GM13976 (cell line): ENCODE data around the gene MYH7.
"Not testable (repeated sequence)": the region's sequence is repeated elsewhere in the genome, so short reads cannot be mapped to it uniquely, and the experiment has no call there.

Experiments used
- DNase-seq: peaks from one replicate; pipeline ENCODE4 v3.0.0; 2012; ENCODE audit warnings: low spot score
- in situ Hi-C: fragments of 300-500 bp; cut with MboI; formaldehyde crosslinking; loops from one replicate; pipeline ENCODE4 v1.12.0; 2022; ENCODE audit warnings: low sequenced_read_pairs, mixed read lengths, inconsistent platforms; ENCODE audit not compliant: unreplicated experiment
- TF ChIP-seq, protein P1 (sequence below): IDR thresholded peaks from 2 replicates; pipeline ENCODE4 v1.5.1; 2012; ENCODE audit warnings: borderline replicate concordance, mild to moderate bottlenecking; ENCODE audit not compliant: insufficient read depth; ENCODE audit errors: extremely low read depth, missing control alignments, control extremely low read depth

The MYH7 gene

DNA sequence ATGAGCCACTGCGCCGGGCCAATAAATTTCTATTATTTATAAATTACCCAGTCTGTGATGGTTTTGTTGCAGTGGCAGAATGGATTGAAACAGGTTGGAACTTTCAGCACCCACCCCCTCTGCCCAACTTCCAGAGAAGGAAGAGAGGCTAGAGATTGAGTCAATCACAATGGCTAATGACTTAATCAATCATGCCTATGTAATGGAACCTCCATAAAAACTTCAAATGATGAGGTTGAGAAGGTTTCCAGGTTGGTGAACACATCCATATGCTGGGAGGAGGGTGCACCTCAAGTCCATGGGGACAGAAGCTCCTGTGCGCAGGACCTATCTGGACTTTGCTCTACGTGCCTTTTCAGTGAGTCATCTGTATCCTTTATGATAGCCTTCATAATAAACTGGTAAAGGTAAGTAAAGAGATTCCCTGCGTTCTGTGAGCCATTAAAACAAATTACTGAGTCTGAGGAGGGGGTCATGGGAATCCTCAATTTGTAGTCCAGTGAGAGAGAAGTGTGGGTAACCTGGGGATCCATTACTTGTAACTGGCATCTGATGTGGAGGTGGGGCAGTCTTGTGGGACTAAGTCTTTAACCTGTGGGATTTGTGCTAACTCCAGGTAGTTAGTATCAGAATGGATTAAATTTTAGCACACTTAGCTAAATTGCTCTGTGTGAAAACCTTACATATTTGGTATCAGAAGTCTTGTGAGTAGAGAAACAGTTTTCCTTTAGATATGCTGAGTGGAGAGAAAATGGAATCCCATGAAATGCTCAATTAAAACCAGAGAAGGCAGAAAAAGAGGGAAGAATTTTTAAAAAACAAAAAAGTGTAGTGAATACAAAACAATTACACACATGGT, 22.4 kb upstream of the MYH7 start:
- no peak for DNase-seq
- TF ChIP-seq, protein P1, sequence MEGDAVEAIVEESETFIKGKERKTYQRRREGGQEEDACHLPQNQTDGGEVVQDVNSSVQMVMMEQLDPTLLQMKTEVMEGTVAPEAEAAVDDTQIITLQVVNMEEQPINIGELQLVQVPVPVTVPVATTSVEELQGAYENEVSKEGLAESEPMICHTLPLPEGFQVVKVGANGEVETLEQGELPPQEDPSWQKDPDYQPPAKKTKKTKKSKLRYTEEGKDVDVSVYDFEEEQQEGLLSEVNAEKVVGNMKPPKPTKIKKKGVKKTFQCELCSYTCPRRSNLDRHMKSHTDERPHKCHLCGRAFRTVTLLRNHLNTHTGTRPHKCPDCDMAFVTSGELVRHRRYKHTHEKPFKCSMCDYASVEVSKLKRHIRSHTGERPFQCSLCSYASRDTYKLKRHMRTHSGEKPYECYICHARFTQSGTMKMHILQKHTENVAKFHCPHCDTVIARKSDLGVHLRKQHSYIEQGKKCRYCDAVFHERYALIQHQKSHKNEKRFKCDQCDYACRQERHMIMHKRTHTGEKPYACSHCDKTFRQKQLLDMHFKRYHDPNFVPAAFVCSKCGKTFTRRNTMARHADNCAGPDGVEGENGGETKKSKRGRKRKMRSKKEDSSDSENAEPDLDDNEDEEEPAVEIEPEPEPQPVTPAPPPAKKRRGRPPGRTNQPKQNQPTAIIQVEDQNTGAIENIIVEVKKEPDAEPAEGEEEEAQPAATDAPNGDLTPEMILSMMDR, result no peak
- in situ Hi-C loops, result no loop called here

DNA sequence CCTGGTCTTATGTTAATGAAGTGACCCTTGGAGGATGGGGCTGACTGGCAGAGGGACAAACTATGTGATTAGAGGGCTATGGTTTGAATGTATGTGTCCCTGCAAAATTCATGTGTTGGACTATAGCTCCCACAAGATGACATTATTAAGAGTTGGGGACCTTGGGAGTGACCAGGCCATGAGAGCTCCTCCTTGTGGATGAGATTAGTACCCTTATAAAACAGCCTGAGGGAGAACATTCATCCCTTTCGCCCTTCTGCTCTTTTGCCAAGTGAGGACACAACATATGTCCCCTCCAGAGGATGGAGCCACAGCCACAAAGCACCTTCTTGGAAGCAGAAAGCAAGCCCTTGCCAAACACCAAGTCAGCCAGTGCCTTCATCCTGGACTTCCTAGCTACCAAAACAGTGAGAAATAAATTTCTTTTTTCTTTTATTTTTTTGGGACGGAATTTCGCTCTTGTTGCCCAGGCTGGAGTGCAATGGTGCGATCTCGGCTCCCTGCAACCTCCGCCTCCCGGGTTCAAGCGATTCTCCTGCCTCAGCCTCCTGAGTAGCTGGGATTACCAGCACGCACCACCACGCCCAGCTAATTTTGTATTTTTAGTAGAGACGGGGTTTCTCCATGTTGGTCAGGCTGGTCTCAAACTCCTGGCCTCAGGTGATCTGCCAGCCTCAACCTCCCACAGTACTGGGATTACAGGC, 21.6 kb upstream of the MYH7 start:
- in situ Hi-C loops, DNase-seq: not testable (repeated sequence)

GRCh38 chr14:23454445-23454856, 19.0 kb upstream of the MYH7 start:
- TF ChIP-seq, protein P1, result no peak
- in situ Hi-C loops, result no loop called here
- no peak for DNase-seq

DNA sequence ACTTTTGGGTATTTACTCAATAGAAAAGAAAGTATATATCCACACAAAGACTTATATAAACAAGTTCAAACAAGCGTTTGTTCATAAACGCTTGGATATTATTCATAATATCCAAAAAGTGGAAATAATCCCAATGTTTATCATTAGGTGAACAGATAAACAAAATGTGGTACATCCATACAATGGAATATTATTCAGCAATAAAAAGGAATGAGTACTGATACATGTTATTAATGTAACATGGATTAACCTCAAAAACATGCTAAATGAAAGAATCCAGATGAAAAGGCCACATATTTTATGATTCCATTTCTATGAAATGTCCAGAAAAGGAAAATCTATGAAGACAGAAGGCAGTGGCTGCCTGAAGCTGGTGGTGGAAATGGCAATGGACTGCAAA, 16.8 kb upstream of the MYH7 start:
- in situ Hi-C loops, result no loop called here
- DNase-seq, result no peak
- TF ChIP-seq, protein P1, result no peak

GRCh38 chr14:23450379-23450778, 14.9 kb upstream of the MYH7 start:
- in situ Hi-C loops, result no loop called here
- TF ChIP-seq, protein P1, result no peak
- DNase-seq, result no peak

- DNase-seq, result no peak
- TF ChIP-seq, protein P1, result no peak
- in situ Hi-C loops, result no loop called here
Measured at GRCh38 chr14:23449314-23449713, 13.9 kb upstream of the MYH7 start.
